Subcutaneous abdominal adipose tissue (tissue), 5 donors: ENCODE measurements around the gene EHD2.

Experiments used
- H3K27ac ChIP-seq: one replicate; pipeline ENCODE4 v1.7.0; 2013; ENCODE audit warnings: low read depth, mild to moderate bottlenecking, inconsistent platforms, low read length, moderate library complexity
- H3K27me3 ChIP-seq, 5 donors: one replicate each; pipeline ENCODE4 v1.7.0; 2013; ENCODE audit warnings: low read length in 5 of 5, inconsistent platforms in 1 of 5; ENCODE audit not compliant: control insufficient read depth in 5 of 5, insufficient read depth in 4 of 5
- H3K36me3 ChIP-seq, 5 donors: one replicate each; pipeline ENCODE4 v1.7.0; 2013; ENCODE audit warnings: low read length in 5 of 5; ENCODE audit not compliant: control insufficient read depth in 5 of 5, insufficient read depth in 5 of 5
- H3K4me1 ChIP-seq, 5 donors: one replicate each; pipeline ENCODE4 v1.7.0; 2013; ENCODE audit warnings: low read length in 5 of 5, mild to moderate bottlenecking in 3 of 5, moderate library complexity in 1 of 5; ENCODE audit not compliant: control insufficient read depth in 5 of 5, insufficient read depth in 5 of 5
- H3K4me3 ChIP-seq, 5 donors: one replicate each; pipeline ENCODE4 v1.7.0; 2013; ENCODE audit warnings: low read length in 5 of 5, low read depth in 1 of 5
- H3K9ac ChIP-seq, 5 donors: one replicate each; pipeline ENCODE4 v1.7.0; 2013; ENCODE audit warnings: low read length in 5 of 5, mild to moderate bottlenecking in 4 of 5, moderate library complexity in 3 of 5
- H3K9me3 ChIP-seq, 5 donors: one replicate each; pipeline ENCODE4 v1.7.0; 2013; ENCODE audit warnings: low read length in 5 of 5; ENCODE audit not compliant: control insufficient read depth in 5 of 5
- donor health status: healthy.
- donor health status: healthy.
- donor health status: healthy.
- donor health status: healthy.
- donor health status: healthy.

EHD2 gene

DNA sequence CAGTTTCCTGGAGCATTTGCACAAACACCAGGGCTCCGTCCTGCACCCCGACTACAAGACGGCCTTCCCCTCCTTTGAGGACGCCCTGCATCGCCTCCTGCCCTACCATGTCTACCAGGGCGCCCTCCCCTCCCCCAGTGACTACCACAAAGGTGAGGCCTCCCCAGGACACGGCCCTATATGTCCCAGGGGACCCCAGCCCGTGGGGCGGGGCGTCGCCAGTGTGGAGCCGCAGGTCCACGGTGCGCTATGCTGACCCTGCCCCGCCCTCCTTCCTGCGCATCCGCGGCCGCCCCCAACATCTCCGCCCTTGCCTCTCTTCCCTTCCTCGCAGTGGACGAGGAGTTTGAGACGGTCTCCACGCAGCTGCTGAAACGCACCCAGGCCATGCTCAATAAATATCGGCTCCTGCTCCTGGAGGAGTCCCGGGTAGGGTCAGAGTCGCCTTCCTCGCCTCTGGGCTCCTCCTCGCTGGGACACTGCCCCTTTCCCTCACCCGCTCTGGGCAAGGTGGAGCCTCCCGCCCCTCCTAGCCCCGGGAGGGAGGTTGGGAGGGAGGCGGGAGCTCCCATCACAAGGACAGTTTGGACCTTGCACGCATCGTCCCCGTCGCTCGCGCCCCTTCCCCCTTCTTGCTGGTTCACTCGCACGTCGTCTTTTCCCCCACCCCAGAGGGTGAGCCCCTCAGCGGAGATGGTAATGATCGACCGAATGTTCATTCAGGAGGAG is 14.4 kb upstream of the EHD2 start:
- no peak overlapping the region for H3K9ac ChIP-seq
- H3K4me1 ChIP-seq, result peaks cover 0 to 4% (median 0%) of the 10 kb centered on the region in 5 donors
- H3K27ac ChIP-seq, result no peak overlapping the region
- H3K27me3 ChIP-seq, result no peaks in the 10 kb centered on the region
- no peaks in the 10 kb centered on the region for H3K9me3 ChIP-seq
- H3K36me3 ChIP-seq, result peaks cover 0 to 70% (median 45%) of the 10 kb centered on the region in 5 donors
- no peak overlapping the region for H3K4me3 ChIP-seq

GRCh38 chr19:47699360-47699917 is 13.8 kb upstream of the EHD2 start:
- H3K4me3 ChIP-seq, result no peak overlapping the region
- peaks cover 0 to 4% (median 0%) of the 10 kb centered on the region in 5 donors for H3K4me1 ChIP-seq
- H3K27me3 ChIP-seq, result no peaks in the 10 kb centered on the region
- H3K27ac ChIP-seq, result no peak overlapping the region
- no peak overlapping the region for H3K9ac ChIP-seq
- H3K9me3 ChIP-seq, result no peaks in the 10 kb centered on the region
- H3K36me3 ChIP-seq, result peaks cover 0 to 73% (median 45%) of the 10 kb centered on the region in 5 donors

DNA sequence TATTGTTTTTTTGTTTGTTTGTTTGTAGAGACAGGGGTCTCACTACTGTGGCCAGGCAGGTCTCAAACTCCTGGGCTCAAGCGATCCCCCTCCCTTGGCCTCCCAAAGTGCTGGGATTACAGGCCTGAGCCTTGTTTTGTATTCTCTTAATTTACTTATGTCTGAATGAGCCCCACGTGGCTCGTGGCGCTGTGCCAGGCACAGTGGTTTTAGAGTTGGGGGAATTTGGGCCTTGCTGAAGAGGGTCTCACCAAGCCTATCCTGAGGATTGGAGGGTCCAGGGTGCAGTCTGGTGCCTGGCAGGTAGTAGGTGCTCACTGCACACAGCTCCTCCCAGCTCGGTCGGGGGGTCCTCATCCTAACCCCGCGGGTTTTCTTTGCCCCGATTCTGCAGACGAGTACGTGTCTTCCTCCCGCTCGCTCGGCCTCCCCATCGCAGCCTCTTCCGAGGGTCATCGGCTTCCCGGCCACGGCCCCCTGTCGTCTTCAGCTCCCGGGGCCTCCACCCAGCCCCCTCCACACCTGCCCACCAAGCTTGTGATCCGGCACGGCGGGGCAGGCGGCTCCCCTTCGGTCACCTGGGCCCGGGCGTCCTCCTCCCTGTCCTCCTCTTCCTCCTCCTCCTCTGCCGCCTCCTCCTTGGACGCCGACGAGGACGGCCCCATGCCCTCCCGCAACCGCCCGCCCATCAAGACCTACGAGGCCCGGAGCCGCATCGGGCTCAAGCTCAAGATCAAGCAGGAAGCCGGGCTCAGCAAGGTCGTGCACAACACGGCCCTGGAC is 12.1 kb upstream of the EHD2 start:
- H3K27me3 ChIP-seq, result no peaks in the 10 kb centered on the region
- H3K9ac ChIP-seq, result no peak overlapping the region
- peaks cover 0 to 4% (median 0%) of the 10 kb centered on the region in 5 donors for H3K4me1 ChIP-seq
- H3K9me3 ChIP-seq, result peaks cover 0 to 4% (median 0%) of the 10 kb centered on the region in 5 donors
- no peak overlapping the region for H3K4me3 ChIP-seq
- H3K27ac ChIP-seq, result no peak overlapping the region
- peaks cover 0 to 62% (median 38%) of the 10 kb centered on the region in 5 donors for H3K36me3 ChIP-seq

DNA sequence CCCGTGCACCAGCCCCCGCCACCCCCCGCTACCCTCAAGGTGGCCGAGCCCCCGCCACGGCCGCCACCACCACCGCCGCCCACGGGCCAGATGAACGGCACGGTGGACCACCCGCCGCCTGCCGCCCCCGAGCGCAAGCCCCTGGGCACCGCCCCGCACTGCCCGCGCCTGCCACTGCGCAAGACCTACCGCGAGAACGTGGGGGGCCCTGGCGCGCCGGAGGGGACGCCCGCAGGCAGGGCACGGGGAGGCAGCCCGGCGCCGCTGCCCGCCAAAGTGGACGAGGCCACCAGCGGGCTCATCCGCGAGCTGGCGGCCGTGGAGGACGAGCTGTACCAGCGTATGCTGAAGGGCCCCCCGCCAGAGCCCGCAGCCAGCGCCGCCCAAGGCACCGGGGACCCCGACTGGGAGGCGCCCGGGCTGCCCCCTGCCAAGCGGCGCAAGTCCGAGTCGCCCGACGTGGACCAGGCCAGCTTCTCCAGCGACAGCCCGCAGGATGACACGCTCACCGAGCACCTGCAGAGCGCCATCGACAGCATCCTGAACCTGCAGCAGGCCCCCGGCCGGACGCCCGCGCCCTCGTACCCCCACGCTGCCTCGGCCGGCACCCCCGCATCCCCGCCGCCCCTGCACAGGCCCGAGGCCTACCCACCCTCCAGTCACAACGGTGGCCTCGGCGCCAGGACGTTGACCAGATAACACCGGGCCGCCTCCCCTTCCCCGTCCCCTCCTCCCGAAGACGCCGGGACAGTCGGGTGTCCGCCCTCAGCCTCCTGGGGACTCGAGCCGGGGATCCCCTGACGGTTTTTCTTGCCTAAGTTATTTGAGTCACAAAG is 11.3 kb upstream of the EHD2 start:
- H3K9me3 ChIP-seq, result peaks cover 0 to 4% (median 0%) of the 10 kb centered on the region in 5 donors
- no peaks in the 10 kb centered on the region for H3K27me3 ChIP-seq
- no peak overlapping the region for H3K4me3 ChIP-seq
- no peak overlapping the region for H3K27ac ChIP-seq
- peaks cover 0 to 4% (median 0%) of the 10 kb centered on the region in 5 donors for H3K4me1 ChIP-seq
- H3K36me3 ChIP-seq, result peaks cover 0 to 54% (median 34%) of the 10 kb centered on the region in 5 donors
- H3K9ac ChIP-seq, result no peak overlapping the region

- H3K4me3 ChIP-seq, result no peak overlapping the region
- no peak overlapping the region for H3K9ac ChIP-seq
- no peaks in the 10 kb centered on the region for H3K27me3 ChIP-seq
- peaks cover 0 to 54% (median 34%) of the 10 kb centered on the region in 5 donors for H3K36me3 ChIP-seq
- H3K9me3 ChIP-seq, result peaks cover 0 to 4% (median 0%) of the 10 kb centered on the region in 5 donors
- no peak overlapping the region for H3K27ac ChIP-seq
- H3K4me1 ChIP-seq, result peaks cover 0 to 4% (median 0%) of the 10 kb centered on the region in 5 donors
Observed at GRCh38 chr19:47702671-47703070, 10.6 kb upstream of the EHD2 start.

- Histone ChIP-seq H3K27me3 (no peaks in the 10 kb centered on the region), H3K9ac (no peak overlapping the region), H3K36me3 (peaks cover 0 to 52% (median 34%) of the 10 kb centered on the region in 5 donors), H3K9me3 (peaks cover 0 to 4% (median 0%) of the 10 kb centered on the region in 5 donors), H3K27ac (no peak overlapping the region), H3K4me1 (no peaks in the 10 kb centered on the region), H3K4me3 (no peak overlapping the region)
Observed at GRCh38 chr19:47703301-47703700, 9.9 kb upstream of the EHD2 start.

DNA sequence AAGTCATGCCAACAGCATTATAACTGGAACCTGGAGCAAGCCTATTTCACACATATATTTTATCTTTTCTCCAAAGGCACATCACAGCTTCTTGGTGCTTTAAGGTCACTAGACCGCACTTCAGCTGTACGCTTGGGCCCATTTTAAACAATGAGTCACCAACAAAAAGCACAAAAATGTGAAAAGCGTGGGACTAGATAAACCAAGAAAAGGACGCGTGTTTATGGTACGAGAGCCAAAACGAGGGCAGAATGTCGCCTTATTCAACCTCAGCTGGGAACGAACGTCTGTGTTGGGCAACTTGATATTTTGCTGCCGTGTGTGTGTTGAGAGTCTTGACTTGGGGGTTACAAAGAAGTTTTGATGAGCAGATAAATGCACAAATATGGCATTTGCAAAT is 9.2 kb upstream of the EHD2 start:
- no peak overlapping the region for H3K9ac ChIP-seq
- H3K27me3 ChIP-seq, result no peaks in the 10 kb centered on the region
- peaks cover 0 to 45% (median 28%) of the 10 kb centered on the region in 5 donors for H3K36me3 ChIP-seq
- peaks cover 0 to 4% (median 0%) of the 10 kb centered on the region in 5 donors for H3K9me3 ChIP-seq
- no peaks in the 10 kb centered on the region for H3K4me1 ChIP-seq
- H3K27ac ChIP-seq, result no peak overlapping the region
- no peak overlapping the region for H3K4me3 ChIP-seq

- no peaks in the 10 kb centered on the region for H3K4me1 ChIP-seq
- no peak overlapping the region for H3K4me3 ChIP-seq
- no peaks in the 10 kb centered on the region for H3K27me3 ChIP-seq
- peaks cover 0 to 4% (median 0%) of the 10 kb centered on the region in 5 donors for H3K9me3 ChIP-seq
- no peak overlapping the region for H3K9ac ChIP-seq
- no peak overlapping the region for H3K27ac ChIP-seq
- peaks cover 0 to 40% (median 22%) of the 10 kb centered on the region in 5 donors for H3K36me3 ChIP-seq
Observed at GRCh38 chr19:47704656-47705055, 8.6 kb upstream of the EHD2 start.

GRCh38 chr19:47707135-47707925 is 5.9 kb upstream of the EHD2 start:
- peaks cover 0 to 4% (median 0%) of the 10 kb centered on the region in 5 donors for H3K9me3 ChIP-seq
- peaks cover 0 to 14% (median 10%) of the 10 kb centered on the region in 5 donors for H3K36me3 ChIP-seq
- H3K4me1 ChIP-seq, result no peaks in the 10 kb centered on the region
- H3K9ac ChIP-seq, result no peak overlapping the region
- H3K27me3 ChIP-seq, result no peaks in the 10 kb centered on the region
- no peak overlapping the region for H3K4me3 ChIP-seq
- H3K27ac ChIP-seq, result no peak overlapping the region
